ENCODE data around the gene RRP1.

Gene RRP1

GRCh38 chr21:43789276-43790009, at the start of gene RRP1:
Gene RRP1, plus strand, starts transcription at chr21:43789577. Its CDS starts 53 bp downstream, at chr21:43789630.
- peak; percentile 92 for ATAC-seq

GRCh38 chr21:43739621-43740435, 49.5 kb upstream of the RRP1 start:
- no peak overlapping the region for H3K4me3 Mint-ChIP-seq
- ATAC-seq (peak; percentile 26), DNase-seq (no peak)
- H3K27ac Mint-ChIP-seq: no peak overlapping the region
- H3K4me1 Mint-ChIP-seq: peaks cover 34% of the 10 kb centered on the region
- no peaks in the 10 kb centered on the region for H3K9me3 Mint-ChIP-seq
- no peaks in the 10 kb centered on the region for H3K27me3 Mint-ChIP-seq

More at GRCh38 chr21:43789276-43790009, at the start of gene RRP1:
- peak; percentile 94 to 99 for DNase-seq
- Mint-ChIP-seq H3K4me1 (peaks cover 42% of the 10 kb centered on the region), H3K27ac (peak within 1 kb of the TSS; percentile 98 to 99), H3K27me3 (no peaks in the 10 kb centered on the region), H3K9me3 (no peaks in the 10 kb centered on the region), H3K4me3 (peak within 1 kb of the TSS; percentile 95 to 99)

- Mint-ChIP-seq H3K4me3 (peak overlapping the region in 1 of 2 donors; percentile 33), H3K9me3 (no peaks in the 10 kb centered on the region), H3K4me1 (peaks cover 26% of the 10 kb centered on the region), H3K27me3 (no peaks in the 10 kb centered on the region), H3K27ac (peak overlapping the region; percentile 54 to 69)
- no peak for DNase-seq
- ATAC-seq: peak; percentile 51
These were observed 48.8 kb upstream of the RRP1 start for GRCh38 chr21:43740497-43741156.

- Mint-ChIP-seq H3K9me3 (no peaks in the 10 kb centered on the region), H3K27ac (no peak overlapping the region), H3K4me1 (peaks cover 19% of the 10 kb centered on the region), H3K4me3 (no peak overlapping the region), H3K27me3 (no peaks in the 10 kb centered on the region)
- ATAC-seq (no peak), DNase-seq (no peak)
These were observed 47.8 kb upstream of the RRP1 start for GRCh38 chr21:43741423-43742096.

- Mint-ChIP-seq H3K4me1 (peaks cover 17% of the 10 kb centered on the region), H3K4me3 (no peak overlapping the region), H3K9me3 (no peaks in the 10 kb centered on the region), H3K27ac (no peak overlapping the region), H3K27me3 (no peaks in the 10 kb centered on the region)
- ATAC-seq (no peak), DNase-seq (no peak)
These were observed 45.4 kb upstream of the RRP1 start for GRCh38 chr21:43743947-43744346.

GRCh38 chr21:43744725-43745124, 44.7 kb upstream of the RRP1 start:
- Mint-ChIP-seq H3K4me1 (peaks cover 14% of the 10 kb centered on the region), H3K4me3 (no peak overlapping the region), H3K27me3 (no peaks in the 10 kb centered on the region), H3K27ac (no peak overlapping the region), H3K9me3 (no peaks in the 10 kb centered on the region)
- ATAC-seq (no peak), DNase-seq (no peak)

GRCh38 chr21:43745772-43746517, 43.4 kb upstream of the RRP1 start:
- H3K9me3 Mint-ChIP-seq: no peaks in the 10 kb centered on the region
- ATAC-seq (no peak), DNase-seq (no peak)
- no peaks in the 10 kb centered on the region for H3K27me3 Mint-ChIP-seq
- no peak overlapping the region for H3K4me3 Mint-ChIP-seq
- peaks cover 5% of the 10 kb centered on the region for H3K4me1 Mint-ChIP-seq
- peak overlapping the region in 1 of 2 donors; percentile 4 for H3K27ac Mint-ChIP-seq

- H3K27me3 Mint-ChIP-seq: no peaks in the 10 kb centered on the region
- no peaks in the 10 kb centered on the region for H3K9me3 Mint-ChIP-seq
- DNase-seq (no peak), ATAC-seq (no peak)
- H3K4me3 Mint-ChIP-seq: no peak overlapping the region
- peaks cover 4% of the 10 kb centered on the region for H3K4me1 Mint-ChIP-seq
- H3K27ac Mint-ChIP-seq: peak overlapping the region in 1 of 2 donors; percentile 42
These were observed 40.8 kb upstream of the RRP1 start for GRCh38 chr21:43748622-43749021.

GRCh38 chr21:43749651-43750262, 39.6 kb upstream of the RRP1 start:
- no peak for DNase-seq
- peak overlapping the region; percentile 13 to 54 for H3K27ac Mint-ChIP-seq
- H3K27me3 Mint-ChIP-seq: no peaks in the 10 kb centered on the region

GRCh38 chr21:43750339-43751033, 38.9 kb upstream of the RRP1 start:
- Mint-ChIP-seq H3K27ac (no peak overlapping the region), H3K4me1 (peaks cover 4% of the 10 kb centered on the region), H3K9me3 (no peaks in the 10 kb centered on the region), H3K27me3 (no peaks in the 10 kb centered on the region), H3K4me3 (no peak overlapping the region)
- DNase-seq: no peak
- ATAC-seq: no peak

More at GRCh38 chr21:43749651-43750262, 39.6 kb upstream of the RRP1 start:
- Mint-ChIP-seq H3K4me3 (no peak overlapping the region), H3K4me1 (peaks cover 4% of the 10 kb centered on the region), H3K9me3 (no peaks in the 10 kb centered on the region)
- peak; percentile 33 for ATAC-seq

GRCh38 chr21:43751955-43752591, 37.3 kb upstream of the RRP1 start:
- DNase-seq (no peak), ATAC-seq (no peak)
- Mint-ChIP-seq H3K4me3 (no peak overlapping the region), H3K27me3 (no peaks in the 10 kb centered on the region), H3K4me1 (peaks cover 4% of the 10 kb centered on the region), H3K27ac (no peak overlapping the region), H3K9me3 (no peaks in the 10 kb centered on the region)

GRCh38 chr21:43752758-43753438, 36.5 kb upstream of the RRP1 start:
- Mint-ChIP-seq H3K9me3 (no peaks in the 10 kb centered on the region), H3K27ac (no peak overlapping the region), H3K4me1 (peaks cover 4% of the 10 kb centered on the region), H3K4me3 (no peak overlapping the region), H3K27me3 (no peaks in the 10 kb centered on the region)
- DNase-seq (no peak), ATAC-seq (no peak)

- DNase-seq (no peak), ATAC-seq (no peak)
- H3K4me1 Mint-ChIP-seq: peaks cover 4% of the 10 kb centered on the region
- H3K4me3 Mint-ChIP-seq: no peak overlapping the region
- H3K27me3 Mint-ChIP-seq: no peaks in the 10 kb centered on the region
- H3K9me3 Mint-ChIP-seq: no peaks in the 10 kb centered on the region
- no peak overlapping the region for H3K27ac Mint-ChIP-seq
These were observed 36.0 kb upstream of the RRP1 start for GRCh38 chr21:43753439-43753799.
